ENCODE results near the gene OLA1.

The OLA1 gene

GRCh38 chr2:174245065-174245464 lies 3.3 kb downstream of the OLA1 start:
- TF ChIP-seq CTCF (IDR thresholded peaks at IDR 0.05; ENCODE audit: borderline replicate concordance, insufficient read depth, low read depth, low read length), result no peak
- no peak overlapping the region for H3K4me3 ChIP-seq (ENCODE audit: low read depth, low read length)

GRCh38 chr2:174243812-174244211 lies 4.5 kb downstream of the OLA1 start:
- no peak for TF ChIP-seq CTCF (IDR thresholded peaks at IDR 0.05; ENCODE audit: borderline replicate concordance, insufficient read depth, low read depth, low read length)
- H3K4me3 ChIP-seq (ENCODE audit: low read depth, low read length), result no peak overlapping the region

GRCh38 chr2:174240097-174240496 lies 8.2 kb downstream of the OLA1 start:
- no peak for TF ChIP-seq CTCF (IDR thresholded peaks at IDR 0.05; ENCODE audit: borderline replicate concordance, insufficient read depth, low read depth, low read length)
- no peak overlapping the region for H3K4me3 ChIP-seq (ENCODE audit: low read depth, low read length)

GRCh38 chr2:174236429-174236828 lies 11.9 kb downstream of the OLA1 start:
- no peak for TF ChIP-seq CTCF (IDR thresholded peaks at IDR 0.05; ENCODE audit: borderline replicate concordance, insufficient read depth, low read depth, low read length)
- no peak overlapping the region for H3K4me3 ChIP-seq (ENCODE audit: low read depth, low read length)

GRCh38 chr2:174235680-174236079 lies 12.7 kb downstream of the OLA1 start:
- no peak overlapping the region for H3K4me3 ChIP-seq (ENCODE audit: low read depth, low read length)
- TF ChIP-seq CTCF (IDR thresholded peaks at IDR 0.05; ENCODE audit: borderline replicate concordance, insufficient read depth, low read depth, low read length), result no peak

GRCh38 chr2:174233771-174234275 lies 14.5 kb downstream of the OLA1 start:
- no peak for TF ChIP-seq CTCF (IDR thresholded peaks at IDR 0.05; ENCODE audit: borderline replicate concordance, insufficient read depth, low read depth, low read length)
- no peak overlapping the region for H3K4me3 ChIP-seq (ENCODE audit: low read depth, low read length)

DNA sequence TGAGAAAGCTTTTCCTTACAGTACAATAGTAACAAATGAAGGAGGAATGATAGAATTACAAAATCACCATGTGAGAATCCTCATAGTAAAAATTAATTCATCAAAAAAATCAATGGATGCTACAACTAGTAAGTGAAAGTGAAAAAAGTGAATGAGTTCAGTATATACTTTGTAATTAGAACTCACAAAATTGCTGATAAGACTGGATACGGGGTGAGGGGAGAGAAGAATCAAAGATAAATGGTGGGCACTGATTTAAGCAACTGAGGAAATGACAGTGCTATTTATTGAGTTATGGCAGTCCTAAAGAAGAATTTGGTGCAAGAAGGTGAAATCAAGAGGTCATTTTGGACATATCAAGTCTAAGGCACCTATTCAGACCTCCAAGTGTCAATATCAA lies 20.6 kb downstream of the OLA1 start:
- H3K4me3 ChIP-seq (ENCODE audit: low read depth, low read length), result no peak overlapping the region
- no peak for TF ChIP-seq CTCF (IDR thresholded peaks at IDR 0.05; ENCODE audit: borderline replicate concordance, insufficient read depth, low read depth, low read length)
